Lung (tissue), 12 donors: ENCODE results near the gene ZMYND19. TPM values are rescaled to one million over a fixed set of nuclear protein-coding genes. Genes with fewer than 3 reads are reported as not detected.

ENCODE experiments used
- ATAC-seq: fragments of 200-7000 bp; cut with Tn5 transposase; one replicate; pipeline ENCODE4 v1.9.1; 2020; ENCODE audit warnings: moderate number of reproducible peaks; ENCODE audit not compliant: insufficient read depth, low FRiP score
- DNase-seq, 3 donors: peaks; one replicate each; pipeline ENCODE4 v3.0.0-alpha.2; 2013 to 2017
- H3K27ac ChIP-seq, 2 donors: one replicate each; pipeline ENCODE4 v1.5.1; 2013; ENCODE audit warnings: mild to moderate bottlenecking in 2 of 2, moderate library complexity in 2 of 2, control low read depth in 1 of 2, inconsistent platforms in 1 of 2, low read depth in 1 of 2, low read length in 1 of 2
- H3K27me3 ChIP-seq, 3 donors: one replicate each; pipeline ENCODE4 v1.5.1; 2013; ENCODE audit warnings: low read length in 2 of 3; ENCODE audit not compliant: control insufficient read depth in 3 of 3, insufficient read depth in 3 of 3
- H3K36me3 ChIP-seq, 4 donors: one replicate each; pipeline ENCODE4 v1.5.1; 2013; ENCODE audit warnings: low read length in 4 of 4, mild to moderate bottlenecking in 1 of 4, moderate library complexity in 1 of 4; ENCODE audit not compliant: control insufficient read depth in 4 of 4, insufficient read depth in 4 of 4
- H3K4me1 ChIP-seq, 5 donors: one replicate each; pipeline ENCODE4 v1.5.1; 2013; ENCODE audit warnings: low read length in 5 of 5, mild to moderate bottlenecking in 2 of 5, moderate library complexity in 1 of 5; ENCODE audit not compliant: control insufficient read depth in 5 of 5, insufficient read depth in 5 of 5
- H3K4me3 ChIP-seq: one replicate; pipeline ENCODE4 v1.5.1; 2013; ENCODE audit warnings: mild to moderate bottlenecking, control low read depth, moderate library complexity
- H3K9ac ChIP-seq, 2 donors: one replicate each; pipeline ENCODE4 v1.5.1; 2013; ENCODE audit warnings: low read length in 2 of 2, control low read depth in 1 of 2; ENCODE audit not compliant: insufficient read depth in 1 of 2
- H3K9me3 ChIP-seq, 4 donors: one replicate each; pipeline ENCODE4 v1.5.1; 2013; ENCODE audit warnings: low read length in 3 of 4, mild to moderate bottlenecking in 1 of 4, moderate library complexity in 1 of 4; ENCODE audit not compliant: control insufficient read depth in 4 of 4, insufficient read depth in 3 of 4
- CTCF ChIP-seq: IDR thresholded peaks from 2 replicates; pipeline ENCODE4 v1.5.1; 2012; ENCODE audit warnings: mild to moderate bottlenecking; ENCODE audit errors: control extremely low read depth, extremely low read depth
- WGBS, 2 donors: extraction: QIAGEN DNeasy Blood & Tissue Kit; methylation state at CpG; one replicate each; pipeline ENCODE4 v1.1.7; 2013; 5-methylcytosine and 5-hydroxymethylcytosine counted together
- polyA plus RNA-seq, 2 donors: library from polyadenylated mRNA; stranded (reverse); fragments of 200-250 nt; gene quantifications; one replicate each; pipeline ENCODE4 v1.2.1, GENCODE V29; 2013
- total RNA-seq, 2 donors: library from RNA; depleted of rRNA in 1 of 2; stranded (reverse); fragments of >200 nt in 1 of 2; gene quantifications; one replicate each; pipeline ENCODE4 v1.2.1, GENCODE V29; 2014 to 2021
- donor health status: control.
- donor health status: control.
- donor health status: Bipolar disorder and iron deficiency.
- donor health status: healthy.
- donor health status: DM: yes; HTN: yes; CAD: no.

The ZMYND19 gene
- total and polyA plus RNA-seq, 4 donors: 11.4 to 29.1 (median 20.5) TPM

GRCh38 chr9:137621131-137621757 is 30.9 kb upstream of the ZMYND19 start:
- H3K9me3 ChIP-seq: no peaks in the 10 kb centered on the region
- H3K27me3 ChIP-seq: no peaks in the 10 kb centered on the region
- no peak for TF ChIP-seq CTCF
- DNase-seq (no peak), ATAC-seq (no peak)
- H3K4me1 ChIP-seq: peaks cover 8 to 25% (median 16%) of the 10 kb centered on the region in 5 donors
- H3K4me3 ChIP-seq: no peak overlapping the region
- H3K9ac ChIP-seq: no peak overlapping the region
- H3K27ac ChIP-seq: no peak overlapping the region
- peaks cover 0 to 6% (median 1%) of the 10 kb centered on the region in 4 donors for H3K36me3 ChIP-seq
- WGBS, 2 donors: 68 to 70% methylated on average over 6 of the region's 6 CpGs

GRCh38 chr9:137620581-137620980 is 30.3 kb upstream of the ZMYND19 start:
- Histone ChIP-seq H3K4me3 (no peak overlapping the region), H3K27ac (no peak overlapping the region), H3K9ac (peak overlapping the region in 1 of 2 donors; percentile 38), H3K36me3 (peaks cover 0 to 6% (median 3%) of the 10 kb centered on the region in 4 donors), H3K27me3 (no peaks in the 10 kb centered on the region), H3K9me3 (no peaks in the 10 kb centered on the region), H3K4me1 (peaks cover 8 to 25% (median 16%) of the 10 kb centered on the region in 5 donors)
- no peak for DNase-seq
- 67 to 70% methylated on average over 7 of the region's 7 CpGs for WGBS, 2 donors
- no peak for TF ChIP-seq CTCF
- ATAC-seq: no peak

- H3K9ac ChIP-seq: peak overlapping the region in 1 of 2 donors; percentile 82
- DNase-seq: no peak
- H3K9me3 ChIP-seq: no peaks in the 10 kb centered on the region
- WGBS, 2 donors: 47 to 55% methylated on average over 4 of the region's 4 CpGs
- peaks cover 0 to 11% (median 3%) of the 10 kb centered on the region in 4 donors for H3K36me3 ChIP-seq
- no peak for TF ChIP-seq CTCF
- peak overlapping the region in 1 of 2 donors; percentile 88 for H3K27ac ChIP-seq
- no peak for ATAC-seq
- H3K27me3 ChIP-seq: no peaks in the 10 kb centered on the region
- H3K4me1 ChIP-seq: peaks cover 8 to 25% (median 13%) of the 10 kb centered on the region in 5 donors
- H3K4me3 ChIP-seq: no peak overlapping the region
Measured at GRCh38 chr9:137620048-137620405, 29.7 kb upstream of the ZMYND19 start.
